Fibroblast of upper back skin (primary cell): Measurements from ENCODE around the gene PABPC1L2B.
"Not testable (repeated sequence)": the region's sequence is repeated elsewhere in the genome, so short reads cannot be mapped to it uniquely, and the experiment has no call there.

Experiments
- DNase-seq: peaks from one replicate; pipeline ENCODE4 v3.0.0-alpha.2; 2013

Gene PABPC1L2B

GRCh38 chrX:73002733-73003132, at the start of gene PABPC1L2B:
Gene PABPC1L2B, plus strand, starts transcription at chrX:73002939. Its CDS starts 704 bp downstream, at chrX:73003643.
- not testable (repeated sequence) for DNase-seq

GRCh38 chrX:72959971-72960370, 42.8 kb upstream of the PABPC1L2B start:
- DNase-seq, result not testable (repeated sequence)

- not testable (repeated sequence) for DNase-seq
Measured at GRCh38 chrX:72971859-72972258, 30.9 kb upstream of the PABPC1L2B start.

DNA sequence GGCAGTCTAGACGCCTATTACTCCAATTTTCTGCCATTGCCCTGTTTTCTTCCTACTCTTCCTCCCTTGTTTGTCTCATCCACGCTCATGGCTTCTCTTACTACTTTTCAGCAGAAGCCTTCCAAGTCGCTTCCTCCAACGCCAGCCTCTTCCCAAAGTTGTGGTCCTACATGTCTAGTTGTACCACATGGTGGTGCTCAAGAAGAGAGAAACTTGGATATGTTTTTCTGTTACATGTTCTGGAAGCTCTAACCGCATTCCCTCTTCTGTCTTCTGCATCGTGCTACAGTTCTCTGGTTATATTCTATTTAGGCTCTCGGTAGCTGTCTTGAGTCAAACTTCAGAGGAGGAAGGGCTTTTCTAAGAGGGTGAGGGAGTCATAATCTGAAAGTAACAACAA, 27.9 kb upstream of the PABPC1L2B start:
- not testable (repeated sequence) for DNase-seq

DNA sequence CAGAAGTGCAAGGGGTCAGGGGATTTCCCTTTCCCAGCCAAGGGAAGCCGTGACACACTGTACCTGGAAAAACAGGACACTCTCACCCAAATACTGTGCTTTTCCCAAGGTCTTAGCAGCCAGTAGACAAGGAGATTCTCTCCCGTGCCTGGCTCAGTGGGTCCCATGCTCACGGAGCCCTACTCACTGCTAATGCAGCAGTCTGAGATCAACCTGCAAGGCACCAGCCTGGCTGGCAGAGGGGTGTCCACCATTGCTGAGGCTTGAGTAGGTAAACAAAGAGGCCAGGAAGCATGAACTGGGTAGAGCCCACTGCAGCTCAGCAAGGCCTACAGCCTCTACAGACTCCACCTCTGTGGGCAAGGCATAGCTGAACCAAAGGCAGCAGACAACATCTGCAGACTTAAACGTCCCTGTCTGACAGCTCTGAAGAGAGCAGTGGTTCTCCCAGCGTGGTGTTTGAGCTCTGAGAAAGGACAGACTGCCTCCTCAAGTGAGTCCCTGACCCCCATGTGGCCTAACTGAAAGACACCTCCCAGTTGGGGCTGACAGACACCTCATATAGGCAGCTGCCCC, 21.8 kb upstream of the PABPC1L2B start:
- DNase-seq, result not testable (repeated sequence)

DNA sequence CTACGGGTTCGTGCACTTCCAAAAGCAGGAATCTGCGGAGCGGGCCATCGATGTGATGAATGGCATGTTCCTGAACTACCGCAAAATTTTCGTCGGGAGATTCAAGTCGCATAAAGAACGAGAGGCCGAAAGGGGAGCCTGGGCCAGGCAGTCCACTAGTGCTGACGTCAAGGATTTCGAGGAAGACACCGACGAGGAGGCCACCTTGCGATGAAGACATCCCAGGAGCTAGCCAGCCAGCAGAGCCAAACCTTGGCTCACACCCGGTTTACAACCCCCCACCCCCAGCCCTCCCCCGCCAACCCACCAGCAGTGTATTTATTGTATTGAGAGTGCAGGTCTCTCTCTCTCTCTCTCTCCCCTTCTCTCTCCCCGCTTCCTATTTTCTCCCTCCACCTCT, 1.3 kb downstream of the PABPC1L2B start:
- DNase-seq, result not testable (repeated sequence)

DNA sequence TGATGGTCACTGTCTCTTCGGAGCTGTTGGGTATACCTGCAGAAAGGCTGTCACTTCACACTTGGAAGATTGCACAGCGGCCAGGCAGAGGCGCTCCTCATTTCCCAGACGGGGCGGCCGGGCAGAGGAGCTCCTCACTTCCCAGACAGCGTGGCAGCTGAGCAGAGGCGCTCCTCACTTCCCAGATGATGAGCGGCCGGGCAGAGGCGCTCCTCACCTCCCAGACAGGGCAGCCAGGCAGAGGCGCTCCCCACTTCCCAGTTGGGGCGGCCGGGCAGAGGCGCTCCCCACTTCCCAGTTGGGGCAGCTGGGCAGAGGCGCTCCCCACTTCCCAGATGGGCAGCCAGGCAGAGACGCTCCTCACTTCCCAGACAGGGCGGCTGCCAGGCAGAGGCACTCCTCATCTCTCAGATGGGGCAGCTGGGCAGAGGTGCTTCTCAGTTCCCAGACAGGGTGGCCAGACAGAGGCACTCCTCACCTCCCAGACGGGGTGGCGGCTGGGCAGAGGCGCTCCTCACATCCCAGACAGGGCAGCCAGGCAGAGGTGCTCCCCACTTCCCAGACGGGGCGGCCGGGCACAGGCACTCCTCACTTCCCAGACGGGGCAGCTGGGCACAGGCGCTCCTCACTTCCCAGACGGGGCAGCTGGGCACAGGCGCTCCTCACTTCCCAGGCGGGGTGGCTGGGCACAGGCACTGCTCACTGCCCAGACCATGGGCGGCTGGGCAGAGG, 18.8 kb downstream of the PABPC1L2B start:
- no peak for DNase-seq

- not testable (repeated sequence) for DNase-seq
Measured at GRCh38 chrX:73022093-73022445, 19.3 kb downstream of the PABPC1L2B start.

GRCh38 chrX:73028876-73029275, 26.1 kb downstream of the PABPC1L2B start:
- no peak for DNase-seq
